OCI-LY3 (cell line): ENCODE data around the gene ANHX.
"Not testable (repeated sequence)": the region's sequence is repeated elsewhere in the genome, so short reads cannot be mapped to it uniquely, and the experiment has no call there.

ENCODE experiments used
- H2AFZ ChIP-seq: fragments of 200-600, 300-600 bp; shearing (Covaris generic); 2 replicates; pipeline ENCODE4 v1.6.0; 2014; ENCODE audit warnings: antibody characterized with exemption, low read depth, low read length
- H3K27ac ChIP-seq: fragments of 200-600, 300-600 bp; sonication (generic); 2 replicates; pipeline ENCODE4 v1.5.1; 2014; ENCODE audit warnings: mild to moderate bottlenecking, low read length, moderate library complexity, mixed read lengths
- H3K27me3 ChIP-seq: fragments of 200-600, 300-600 bp; sonication (generic); 2 replicates; pipeline ENCODE4 v1.6.1; 2014; ENCODE audit warnings: low read depth, low read length, mixed read lengths
- H3K36me3 ChIP-seq: fragments of 200-600, 300-600 bp; sonication (generic); replicated peaks from 2 replicates; pipeline ENCODE3; 2014; ENCODE audit warnings: low read depth, low read length, mixed read lengths
- H3K4me1 ChIP-seq: fragments of 300-600, 200-600 bp; sonication (generic); 2 replicates; pipeline ENCODE4 v1.6.1; 2014; ENCODE audit warnings: low read length, mixed read lengths
- H3K4me2 ChIP-seq: fragments of 200-600, 300-600 bp; sonication (generic); 2 replicates; pipeline ENCODE4 v1.6.1; 2014; ENCODE audit warnings: low read length, mixed read lengths
- H3K4me3 ChIP-seq: fragments of 300-600, 200-600 bp; sonication (generic); 2 replicates; pipeline ENCODE4 v1.5.1; 2014; ENCODE audit warnings: antibody characterized with exemption, mild to moderate bottlenecking, low read length, moderate library complexity
- H3K79me2 ChIP-seq: fragments of 300-600, 200-600 bp; shearing (Covaris generic); 2 replicates; pipeline ENCODE4 v1.6.1; 2014; ENCODE audit warnings: mild to moderate bottlenecking, low read length, mixed read lengths
- H3K9ac ChIP-seq: fragments of 300-600, 200-600 bp; shearing (Covaris generic); 2 replicates; pipeline ENCODE4 v1.6.0; 2014; ENCODE audit warnings: mild to moderate bottlenecking, low read length, moderate library complexity
- H3K9me3 ChIP-seq: fragments of 200-600, 300-600 bp; shearing (Covaris generic); 2 replicates; pipeline ENCODE4 v1.6.1; 2014; ENCODE audit warnings: low read length, mixed read lengths; ENCODE audit not compliant: insufficient read depth
- H4K20me1 ChIP-seq: fragments of 200-600, 300-600 bp; sonication (generic); 2 replicates; pipeline ENCODE4 v1.6.1; 2016; ENCODE audit warnings: low read length, mixed read lengths; ENCODE audit not compliant: insufficient read depth
- EZH2phosphoT487 ChIP-seq: fragments of 200-600 bp; shearing (Covaris generic); IDR thresholded peaks from 2 replicates; pipeline ENCODE4 v1.6.1; 2018; ENCODE audit warnings: antibody characterized with exemption, mixed run types, low read depth
- TF ChIP-seq, protein P1 (sequence below): fragments of 200-600, 300-600 bp; sonication (generic); IDR thresholded peaks from 2 replicates; pipeline ENCODE4 v1.5.1; 2014; ENCODE audit warnings: antibody characterized with exemption, low read length, low read depth

The ANHX gene

DNA sequence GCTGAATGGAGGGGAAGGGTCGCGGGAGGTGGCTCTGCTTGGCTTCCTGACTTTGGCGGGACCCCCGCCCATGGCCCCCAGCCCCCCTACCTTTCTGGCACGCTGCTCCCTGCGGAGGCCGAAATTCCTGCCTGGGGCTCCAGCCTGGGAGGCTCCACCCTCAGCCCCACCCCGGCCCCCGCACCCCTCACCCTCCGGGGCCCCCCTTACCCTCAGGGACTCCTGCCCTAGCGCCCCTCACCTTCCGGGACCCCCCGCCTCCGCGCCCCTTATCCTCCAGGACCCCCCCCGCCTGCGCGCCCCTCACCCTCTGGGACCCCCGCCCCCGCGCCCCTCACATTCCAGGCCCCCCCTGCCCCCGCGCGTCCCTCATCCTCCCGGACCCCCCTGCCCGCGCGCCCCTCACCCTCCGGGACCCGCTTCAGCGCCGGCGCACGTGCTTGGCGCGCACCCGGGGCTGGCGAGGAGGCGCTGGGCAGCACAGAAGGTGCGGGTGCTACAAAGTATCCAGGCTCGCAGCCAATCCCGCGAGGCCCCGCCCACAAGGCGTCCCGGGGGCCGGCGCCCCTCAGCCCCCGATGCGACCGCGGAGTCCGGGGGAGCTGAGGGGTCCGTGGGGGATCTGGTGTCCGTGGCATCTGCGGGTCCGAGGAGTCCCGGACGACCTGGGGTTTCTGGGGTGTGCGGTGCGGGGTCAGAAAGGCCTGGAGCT is at the start of gene ANHX:
Gene ANHX (minus strand): TSS at position 477 of the 712 bp plus-strand sequence. CDS start 1,521 bp downstream, outside the sequence.
- H3K27ac ChIP-seq, result no peak within 1 kb of the TSS
- H3K4me3 ChIP-seq, result no peak within 1 kb of the TSS
- no peaks in the 10 kb centered on the region for H3K4me1 ChIP-seq
- H3K79me2 ChIP-seq, result no peaks in the 10 kb centered on the region
- no peak within 1 kb of the TSS for H3K9ac ChIP-seq
- H4K20me1 ChIP-seq, result no peaks in the 10 kb centered on the region
- no peak within 1 kb of the TSS for H2AFZ ChIP-seq
- H3K9me3 ChIP-seq, result 0 out of 2 replicates have a peak, but pooled peaks cover 4% of the 10 kb centered on the region
- TF ChIP-seq, protein P1, sequence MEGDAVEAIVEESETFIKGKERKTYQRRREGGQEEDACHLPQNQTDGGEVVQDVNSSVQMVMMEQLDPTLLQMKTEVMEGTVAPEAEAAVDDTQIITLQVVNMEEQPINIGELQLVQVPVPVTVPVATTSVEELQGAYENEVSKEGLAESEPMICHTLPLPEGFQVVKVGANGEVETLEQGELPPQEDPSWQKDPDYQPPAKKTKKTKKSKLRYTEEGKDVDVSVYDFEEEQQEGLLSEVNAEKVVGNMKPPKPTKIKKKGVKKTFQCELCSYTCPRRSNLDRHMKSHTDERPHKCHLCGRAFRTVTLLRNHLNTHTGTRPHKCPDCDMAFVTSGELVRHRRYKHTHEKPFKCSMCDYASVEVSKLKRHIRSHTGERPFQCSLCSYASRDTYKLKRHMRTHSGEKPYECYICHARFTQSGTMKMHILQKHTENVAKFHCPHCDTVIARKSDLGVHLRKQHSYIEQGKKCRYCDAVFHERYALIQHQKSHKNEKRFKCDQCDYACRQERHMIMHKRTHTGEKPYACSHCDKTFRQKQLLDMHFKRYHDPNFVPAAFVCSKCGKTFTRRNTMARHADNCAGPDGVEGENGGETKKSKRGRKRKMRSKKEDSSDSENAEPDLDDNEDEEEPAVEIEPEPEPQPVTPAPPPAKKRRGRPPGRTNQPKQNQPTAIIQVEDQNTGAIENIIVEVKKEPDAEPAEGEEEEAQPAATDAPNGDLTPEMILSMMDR, result no peak
- TF ChIP-seq EZH2phosphoT487, result no peak
- H3K36me3 ChIP-seq, result no peaks in the 10 kb centered on the region
- no peaks in the 10 kb centered on the region for H3K27me3 ChIP-seq
- H3K4me2 ChIP-seq, result no peak within 1 kb of the TSS

DNA sequence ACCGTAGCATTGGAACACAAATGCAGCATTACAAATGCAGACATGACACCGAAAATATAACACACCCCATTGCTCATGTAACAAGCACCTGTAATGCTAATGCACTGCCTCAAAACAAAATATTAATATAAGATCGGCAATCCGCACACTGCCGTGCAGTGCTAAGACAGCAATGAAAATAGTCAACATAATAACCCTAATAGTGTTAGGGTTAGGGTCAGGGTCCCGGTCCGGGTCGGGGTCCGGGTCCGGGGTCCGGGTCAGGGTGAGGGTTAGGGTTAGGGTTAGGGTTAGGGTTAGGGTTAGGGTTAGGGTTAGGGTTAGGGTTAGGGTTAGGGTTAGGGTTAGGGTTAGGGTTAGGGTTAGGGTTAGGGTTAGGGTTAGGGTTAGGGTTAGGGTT is 29.0 kb upstream of the ANHX start:
- not testable (repeated sequence) for H3K79me2 ChIP-seq, H4K20me1 ChIP-seq, H3K4me3 ChIP-seq, H3K4me1 ChIP-seq, H3K9ac ChIP-seq, H3K27me3 ChIP-seq, H3K4me2 ChIP-seq, H3K36me3 ChIP-seq, H3K9me3 ChIP-seq, H3K27ac ChIP-seq, H2AFZ ChIP-seq

DNA sequence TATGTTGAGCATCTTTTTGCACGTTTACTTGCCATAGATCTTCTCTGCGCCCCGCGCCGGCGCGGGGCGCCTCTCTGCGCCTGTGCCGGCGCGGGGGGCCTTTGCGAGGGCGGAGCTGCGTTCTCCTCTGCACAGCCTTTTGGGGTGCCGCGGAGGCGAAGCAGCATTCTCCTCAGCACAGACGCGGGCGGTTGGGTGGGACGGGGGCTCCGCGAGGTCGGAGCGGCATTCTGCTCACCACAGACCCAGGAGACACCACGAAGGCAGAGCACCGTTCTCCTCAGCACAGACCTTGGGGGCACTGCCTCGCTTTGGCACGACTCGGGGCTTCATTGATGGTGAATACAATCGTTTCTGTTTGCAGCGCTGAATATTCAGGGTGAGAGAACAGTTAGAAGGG is 28.5 kb upstream of the ANHX start:
- Histone ChIP-seq H3K27me3 (no peaks in the 10 kb centered on the region), H3K9me3 (no peaks in the 10 kb centered on the region), H3K4me3 (no peak overlapping the region), H3K4me1 (no peaks in the 10 kb centered on the region), H3K9ac (no peak overlapping the region), H3K79me2 (no peaks in the 10 kb centered on the region), H3K4me2 (no peak overlapping the region), H3K36me3 (no peaks in the 10 kb centered on the region), H4K20me1 (no peaks in the 10 kb centered on the region), H2AFZ (no peak overlapping the region), H3K27ac (no peak overlapping the region)
- TF ChIP-seq, protein P1, result no peak
- no peak for TF ChIP-seq EZH2phosphoT487

DNA sequence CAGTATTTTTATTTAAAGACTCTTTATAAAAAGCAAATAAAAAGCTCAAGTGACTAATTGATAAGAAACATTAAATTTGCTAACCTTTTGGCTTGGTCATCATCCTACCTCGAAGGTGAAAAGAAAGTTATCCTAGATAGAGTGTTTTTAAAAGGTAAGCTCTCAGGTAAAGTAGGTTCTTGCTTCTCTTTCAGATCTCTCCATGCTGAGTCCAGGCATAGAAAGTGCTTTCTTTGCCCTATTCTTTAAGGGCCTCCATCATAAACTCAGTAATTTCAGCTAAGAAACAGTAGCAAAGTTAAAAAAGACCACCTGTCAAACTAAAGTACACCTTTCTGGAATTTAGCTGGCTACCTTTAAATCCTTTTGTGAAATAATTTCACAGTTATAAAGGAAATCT is 20.6 kb upstream of the ANHX start:
- H3K4me3 ChIP-seq, result no peak overlapping the region
- H3K27ac ChIP-seq, result no peak overlapping the region
- H3K36me3 ChIP-seq, result no peaks in the 10 kb centered on the region
- no peak overlapping the region for H3K9ac ChIP-seq
- H4K20me1 ChIP-seq, result no peaks in the 10 kb centered on the region
- no peaks in the 10 kb centered on the region for H3K9me3 ChIP-seq
- no peak overlapping the region for H2AFZ ChIP-seq
- no peaks in the 10 kb centered on the region for H3K4me1 ChIP-seq
- TF ChIP-seq, protein P1, result no peak
- no peak for TF ChIP-seq EZH2phosphoT487
- no peaks in the 10 kb centered on the region for H3K79me2 ChIP-seq
- H3K27me3 ChIP-seq, result no peaks in the 10 kb centered on the region
- H3K4me2 ChIP-seq, result no peak overlapping the region

DNA sequence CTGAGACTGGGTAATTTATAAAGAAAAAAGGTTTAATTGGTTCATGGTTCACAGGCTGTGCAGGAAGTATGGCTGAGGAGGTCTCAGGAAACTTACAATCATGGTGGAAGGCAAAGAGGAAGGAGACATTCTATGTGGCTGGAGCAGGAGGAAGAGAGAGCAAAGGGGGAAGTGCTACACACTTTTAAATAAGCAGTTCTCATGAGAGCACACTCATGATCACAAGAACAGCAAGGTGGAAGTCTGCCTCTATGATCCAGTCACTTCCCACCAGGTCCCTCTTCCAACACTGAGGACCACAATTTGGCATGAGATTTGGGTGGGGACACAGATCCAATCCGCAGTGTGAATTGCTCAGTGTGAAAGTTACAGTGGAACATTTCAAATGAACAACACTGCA is 20.2 kb upstream of the ANHX start:
- H3K4me2 ChIP-seq, H3K9me3 ChIP-seq, H3K4me1 ChIP-seq, H2AFZ ChIP-seq, H3K36me3 ChIP-seq, H3K79me2 ChIP-seq, H3K4me3 ChIP-seq, H3K9ac ChIP-seq, H3K27me3 ChIP-seq, H4K20me1 ChIP-seq, H3K27ac ChIP-seq: not testable (repeated sequence)
